ENCODE data around the gene TIGD3.

DNA sequence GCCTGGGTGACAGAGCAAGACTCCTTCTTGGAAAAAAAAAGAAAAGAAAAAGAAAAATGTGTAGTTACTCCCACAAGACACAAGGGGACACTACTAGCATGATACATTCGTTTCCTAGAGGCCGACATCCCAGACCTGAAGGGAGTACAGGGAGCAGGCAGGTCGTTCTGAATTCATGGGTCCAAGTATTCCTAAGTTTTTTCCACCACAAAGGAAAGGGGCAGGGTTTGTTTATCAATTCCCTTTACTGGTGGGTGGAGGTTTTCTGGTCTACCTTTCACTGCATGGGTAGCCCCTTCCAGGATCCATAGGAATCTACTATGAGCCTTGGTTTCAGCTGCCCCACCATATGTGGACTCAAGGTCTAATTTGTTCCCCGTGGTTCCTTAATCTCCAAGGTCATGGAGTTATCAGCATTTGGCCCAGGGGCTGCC, 11.8 kb downstream of the TIGD3 start:
- no peak for TF ChIP-seq CEBPB (IDR thresholded peaks at IDR 0.05)
- TF ChIP-seq, protein P1, sequence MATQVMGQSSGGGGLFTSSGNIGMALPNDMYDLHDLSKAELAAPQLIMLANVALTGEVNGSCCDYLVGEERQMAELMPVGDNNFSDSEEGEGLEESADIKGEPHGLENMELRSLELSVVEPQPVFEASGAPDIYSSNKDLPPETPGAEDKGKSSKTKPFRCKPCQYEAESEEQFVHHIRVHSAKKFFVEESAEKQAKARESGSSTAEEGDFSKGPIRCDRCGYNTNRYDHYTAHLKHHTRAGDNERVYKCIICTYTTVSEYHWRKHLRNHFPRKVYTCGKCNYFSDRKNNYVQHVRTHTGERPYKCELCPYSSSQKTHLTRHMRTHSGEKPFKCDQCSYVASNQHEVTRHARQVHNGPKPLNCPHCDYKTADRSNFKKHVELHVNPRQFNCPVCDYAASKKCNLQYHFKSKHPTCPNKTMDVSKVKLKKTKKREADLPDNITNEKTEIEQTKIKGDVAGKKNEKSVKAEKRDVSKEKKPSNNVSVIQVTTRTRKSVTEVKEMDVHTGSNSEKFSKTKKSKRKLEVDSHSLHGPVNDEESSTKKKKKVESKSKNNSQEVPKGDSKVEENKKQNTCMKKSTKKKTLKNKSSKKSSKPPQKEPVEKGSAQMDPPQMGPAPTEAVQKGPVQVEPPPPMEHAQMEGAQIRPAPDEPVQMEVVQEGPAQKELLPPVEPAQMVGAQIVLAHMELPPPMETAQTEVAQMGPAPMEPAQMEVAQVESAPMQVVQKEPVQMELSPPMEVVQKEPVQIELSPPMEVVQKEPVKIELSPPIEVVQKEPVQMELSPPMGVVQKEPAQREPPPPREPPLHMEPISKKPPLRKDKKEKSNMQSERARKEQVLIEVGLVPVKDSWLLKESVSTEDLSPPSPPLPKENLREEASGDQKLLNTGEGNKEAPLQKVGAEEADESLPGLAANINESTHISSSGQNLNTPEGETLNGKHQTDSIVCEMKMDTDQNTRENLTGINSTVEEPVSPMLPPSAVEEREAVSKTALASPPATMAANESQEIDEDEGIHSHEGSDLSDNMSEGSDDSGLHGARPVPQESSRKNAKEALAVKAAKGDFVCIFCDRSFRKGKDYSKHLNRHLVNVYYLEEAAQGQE (IDR thresholded peaks at IDR 0.05; ENCODE audit: low read depth), result no peak
- no peak for TF ChIP-seq TCF12 (IDR thresholded peaks at IDR 0.05; ENCODE audit: low read depth)
- TF ChIP-seq, protein P2, sequence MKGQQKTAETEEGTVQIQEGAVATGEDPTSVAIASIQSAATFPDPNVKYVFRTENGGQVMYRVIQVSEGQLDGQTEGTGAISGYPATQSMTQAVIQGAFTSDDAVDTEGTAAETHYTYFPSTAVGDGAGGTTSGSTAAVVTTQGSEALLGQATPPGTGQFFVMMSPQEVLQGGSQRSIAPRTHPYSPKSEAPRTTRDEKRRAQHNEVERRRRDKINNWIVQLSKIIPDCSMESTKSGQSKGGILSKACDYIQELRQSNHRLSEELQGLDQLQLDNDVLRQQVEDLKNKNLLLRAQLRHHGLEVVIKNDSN (IDR thresholded peaks at IDR 0.05), result no peak
- peak; percentile 96 for TF ChIP-seq RAD21 (IDR thresholded peaks at IDR 0.05; ENCODE audit: low read depth)
